8988T (cell line): ENCODE measurements around the gene CCDC12.

Experiments
- DNase-seq: peaks from one replicate; pipeline ENCODE4 v3.0.0; 2011

CCDC12 gene

DNA sequence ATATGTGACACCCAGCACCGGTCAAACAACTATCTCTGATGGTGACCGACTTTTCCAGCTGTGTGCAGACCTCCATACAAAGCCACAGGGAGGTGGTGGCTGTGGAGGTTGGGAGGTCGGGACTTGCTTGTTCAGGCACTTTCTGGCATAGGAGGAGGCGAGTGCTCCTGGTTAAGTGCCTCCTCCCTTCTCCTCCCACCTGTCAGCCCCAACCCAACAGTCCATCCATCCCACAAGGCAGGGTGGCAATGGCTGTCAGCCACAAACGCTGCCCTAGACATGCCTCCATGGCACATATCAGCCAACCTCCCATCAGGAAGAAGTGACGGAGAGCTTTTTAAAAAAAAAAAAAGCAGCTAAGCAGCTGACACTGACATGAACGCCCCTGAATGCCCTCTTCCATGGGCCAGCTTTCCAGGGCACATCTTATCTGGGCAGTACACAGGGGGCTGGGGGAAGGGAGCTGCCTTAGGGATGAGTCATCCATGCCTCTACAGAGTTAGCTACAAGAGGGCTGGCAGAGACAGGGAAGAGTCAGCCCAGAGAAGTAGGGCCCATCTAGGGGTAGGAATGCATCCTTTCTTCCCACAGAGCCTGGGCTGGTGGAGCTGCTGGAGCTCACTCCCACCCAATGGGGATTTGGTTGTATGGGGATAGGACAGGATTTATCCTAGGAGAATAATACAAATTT lies 41.2 kb downstream of the CCDC12 start:
- DNase-seq = peak; percentile 90

DNA sequence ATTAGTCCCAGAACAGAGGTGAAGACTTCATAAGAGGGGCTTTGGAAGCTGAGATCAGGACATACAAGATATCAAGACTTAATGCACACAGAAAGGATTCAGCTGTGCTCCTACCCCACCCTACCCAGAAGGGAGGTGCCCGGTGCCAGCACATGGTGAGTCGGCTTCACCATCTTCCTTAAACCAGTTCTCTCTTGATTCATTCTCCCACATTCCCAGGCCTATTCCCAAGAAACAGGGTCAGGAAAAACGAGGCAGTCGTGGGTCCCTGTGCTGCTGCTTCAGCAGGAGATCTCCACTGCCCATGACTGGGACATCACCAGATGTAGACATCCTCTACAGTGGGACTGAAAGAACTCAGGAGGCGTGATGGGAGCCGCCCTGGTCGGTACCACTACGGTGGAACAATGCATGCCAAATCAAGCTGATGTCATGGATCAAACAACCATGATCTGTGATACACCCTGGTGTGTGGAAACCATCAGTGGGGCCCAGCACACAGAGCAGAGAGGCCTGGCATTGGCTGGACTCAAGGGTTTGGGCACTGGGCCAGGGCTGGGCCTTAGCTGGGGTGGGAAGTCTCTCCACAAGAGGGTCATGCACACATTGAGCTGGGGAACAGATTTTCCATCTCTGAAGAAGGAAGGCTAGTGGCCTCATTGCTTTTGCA lies 41.9 kb downstream of the CCDC12 start:
- DNase-seq = no peak

DNA sequence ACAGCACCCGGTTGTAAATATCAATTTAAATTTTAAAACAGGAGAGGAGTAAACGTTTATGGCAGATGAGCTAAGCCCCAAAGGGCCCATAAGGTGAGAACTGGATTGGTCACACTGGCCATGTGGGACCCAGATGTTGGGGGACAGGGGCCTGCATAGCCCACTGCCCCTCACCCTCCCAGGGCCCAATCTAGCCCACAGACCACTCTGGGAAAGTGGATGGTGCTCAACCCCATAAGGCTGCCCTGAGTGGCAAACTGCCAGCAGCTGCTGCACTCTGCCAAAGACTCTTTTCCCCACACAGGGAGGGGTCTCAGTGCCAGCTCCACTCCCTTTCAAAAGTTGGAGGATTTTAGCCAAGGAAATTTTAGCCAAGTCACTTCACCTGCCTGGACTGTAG lies 42.5 kb downstream of the CCDC12 start:
- DNase-seq = no peak

DNA sequence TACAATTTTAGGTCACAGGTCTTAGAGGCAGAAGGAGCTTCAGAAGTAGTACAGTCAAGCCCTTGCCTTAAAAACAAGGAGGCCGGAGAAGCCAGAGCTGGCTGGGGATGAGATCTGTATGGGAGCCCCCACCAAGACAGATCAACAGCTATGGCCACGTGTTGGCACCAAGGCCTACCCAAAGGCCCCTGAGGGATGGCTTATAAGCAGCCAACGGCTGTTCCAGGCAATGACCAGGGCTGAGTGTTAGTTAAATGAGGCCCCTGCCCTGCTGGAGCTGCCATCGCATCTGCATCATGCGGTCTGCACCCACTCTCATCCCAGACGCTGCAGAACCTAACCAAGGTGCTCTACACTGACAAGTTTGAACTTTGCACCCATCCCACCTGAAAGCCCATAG lies 43.3 kb downstream of the CCDC12 start:
- DNase-seq = no peak

DNA sequence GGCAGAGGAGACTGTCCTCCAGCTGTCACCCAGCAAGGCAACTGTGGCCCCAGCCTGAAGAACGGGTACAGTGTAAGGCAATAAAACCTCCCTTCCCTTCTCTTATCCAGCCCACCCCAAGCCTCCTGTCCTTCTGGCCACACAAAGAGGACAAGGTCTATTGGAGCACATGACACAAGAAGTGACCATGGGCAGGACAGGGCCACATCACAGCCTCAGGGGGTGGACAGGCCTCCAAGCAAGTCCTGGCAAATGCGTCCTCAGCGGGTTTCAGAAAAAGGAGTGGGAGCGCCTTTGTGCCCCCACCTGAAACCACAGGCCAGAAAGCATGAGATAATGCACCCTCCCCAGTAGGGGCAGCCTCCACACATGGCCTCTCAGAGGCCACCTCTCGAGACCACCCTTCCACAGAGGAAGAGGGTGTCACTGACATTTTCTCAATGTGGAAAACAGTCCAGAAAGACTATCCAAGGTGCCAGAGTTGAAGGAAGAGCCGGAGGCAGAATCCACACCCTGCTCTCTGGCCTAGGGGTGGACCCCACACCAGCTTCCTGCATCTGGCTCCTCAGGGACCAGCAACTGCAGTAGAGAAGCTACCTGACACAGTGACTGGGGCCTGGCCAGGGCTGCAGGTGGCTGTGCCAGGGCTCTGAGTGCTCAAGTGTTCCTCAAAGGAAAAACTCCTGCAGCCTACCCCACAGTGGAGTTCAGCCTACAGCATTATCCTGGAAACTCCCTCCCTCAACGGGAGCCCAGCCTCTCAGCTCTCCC lies 43.9 kb downstream of the CCDC12 start:
- DNase-seq = no peak

DNA sequence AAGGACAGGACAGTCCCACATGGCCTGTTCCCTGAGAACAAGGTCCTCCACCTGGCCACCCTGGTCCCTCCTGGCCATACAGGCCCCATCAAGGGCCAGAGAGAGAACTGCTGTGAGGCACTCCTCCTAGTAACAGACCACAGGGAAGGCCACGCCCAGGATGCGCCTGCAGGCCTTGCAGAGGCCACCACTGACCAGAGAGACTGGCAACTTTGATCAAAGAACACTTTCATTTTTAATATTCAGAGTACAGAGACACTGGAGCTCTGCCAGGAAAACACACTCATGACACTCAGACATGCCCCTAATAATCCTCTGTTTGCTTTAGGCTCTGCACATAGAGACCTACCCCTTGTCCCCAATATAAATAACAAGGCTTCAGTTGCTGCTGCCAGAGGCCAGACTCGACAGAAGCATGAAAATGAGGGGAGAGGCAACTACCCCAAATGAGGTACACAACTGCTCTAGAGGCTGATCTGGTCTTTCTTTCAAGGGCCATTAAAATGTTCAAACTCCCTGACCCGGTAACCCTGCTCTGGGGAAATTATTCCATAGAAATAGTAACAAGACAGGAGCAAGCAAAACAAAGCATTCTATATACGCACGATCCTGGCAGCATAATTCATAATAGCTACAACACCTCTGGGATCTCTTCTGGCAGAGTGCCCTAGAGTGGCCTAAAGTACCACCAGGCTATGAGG lies 44.8 kb downstream of the CCDC12 start:
- DNase-seq = no peak

DNA sequence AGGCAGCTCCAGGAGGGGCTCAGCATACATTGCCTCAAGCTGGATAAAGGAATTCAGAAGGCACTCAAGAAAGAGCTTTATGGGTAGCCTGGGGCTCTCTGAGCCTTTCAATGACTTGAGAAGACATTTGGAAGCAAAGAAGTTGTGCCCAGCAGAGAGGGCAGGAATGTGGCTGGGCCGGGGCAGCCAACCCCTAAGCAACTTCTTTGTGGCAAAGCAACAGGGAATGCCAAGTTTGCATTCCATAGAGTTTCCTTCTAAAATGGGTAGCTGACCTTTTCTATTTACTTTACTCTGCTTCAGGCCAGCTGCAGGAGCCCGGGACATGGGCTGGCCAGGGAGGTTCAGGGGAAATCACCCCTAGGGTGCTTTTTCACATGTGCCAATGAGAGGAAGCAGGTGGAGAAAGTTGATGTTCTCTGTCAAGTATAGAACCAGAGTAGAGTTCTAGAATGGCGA lies 45.6 kb downstream of the CCDC12 start:
- DNase-seq = no peak

DNA sequence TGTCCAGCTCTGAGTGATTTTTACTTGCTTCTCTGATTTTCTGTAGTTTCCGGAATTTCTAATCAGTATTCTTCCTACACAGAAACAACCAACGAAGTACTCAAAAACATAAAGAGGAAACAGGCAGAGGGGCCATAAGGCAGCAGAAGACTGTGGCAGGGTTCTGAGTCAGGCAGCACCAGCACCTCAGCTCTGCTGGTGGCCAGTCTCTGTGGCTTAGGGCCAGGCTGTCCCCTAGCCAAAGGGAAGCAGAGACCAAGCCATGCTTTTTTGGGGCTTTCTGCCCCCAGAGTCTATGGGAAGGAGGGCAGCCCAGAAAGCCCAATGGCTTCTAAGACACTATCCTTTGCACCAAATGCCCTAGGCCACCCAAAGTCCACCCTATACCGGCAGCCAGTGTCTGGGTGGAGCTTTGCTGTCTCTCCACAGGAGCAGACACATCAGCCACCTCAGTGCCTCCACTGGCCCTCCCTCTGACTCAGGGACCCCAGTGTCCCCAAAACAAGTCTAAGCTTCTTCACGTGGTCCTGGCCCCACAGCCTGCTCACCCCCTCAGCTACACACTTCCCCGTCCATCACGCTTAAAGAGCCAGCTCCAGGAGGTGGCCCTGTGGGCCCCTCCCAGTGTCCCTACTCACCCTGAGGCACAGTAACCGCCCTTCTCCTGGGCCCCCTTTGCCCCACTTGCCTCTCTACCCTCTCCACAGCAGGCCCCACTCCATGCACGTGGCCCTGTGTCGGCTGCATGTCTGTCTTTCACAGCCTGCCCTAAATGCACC lies 46.2 kb downstream of the CCDC12 start:
- DNase-seq = no peak

DNA sequence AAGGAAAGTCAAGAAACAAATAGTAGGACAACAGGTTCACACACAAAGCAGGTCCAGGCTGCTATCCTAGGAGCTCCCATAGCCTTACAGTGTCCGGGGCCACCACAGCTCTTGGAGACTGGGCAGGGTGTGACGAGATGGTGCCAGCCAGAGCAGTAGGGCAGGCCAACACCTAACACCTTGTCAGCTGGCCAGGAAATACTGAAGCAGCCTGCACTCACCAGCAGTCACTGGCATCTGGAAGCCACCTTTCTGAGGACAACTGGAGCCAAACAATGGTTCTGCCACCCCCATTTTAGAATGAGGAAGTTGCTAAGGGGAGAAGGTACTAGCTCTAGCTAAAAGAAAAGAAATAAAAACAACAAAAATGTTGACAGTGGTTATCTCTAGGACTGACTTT lies 47.2 kb downstream of the CCDC12 start:
- no peak for DNase-seq

DNA sequence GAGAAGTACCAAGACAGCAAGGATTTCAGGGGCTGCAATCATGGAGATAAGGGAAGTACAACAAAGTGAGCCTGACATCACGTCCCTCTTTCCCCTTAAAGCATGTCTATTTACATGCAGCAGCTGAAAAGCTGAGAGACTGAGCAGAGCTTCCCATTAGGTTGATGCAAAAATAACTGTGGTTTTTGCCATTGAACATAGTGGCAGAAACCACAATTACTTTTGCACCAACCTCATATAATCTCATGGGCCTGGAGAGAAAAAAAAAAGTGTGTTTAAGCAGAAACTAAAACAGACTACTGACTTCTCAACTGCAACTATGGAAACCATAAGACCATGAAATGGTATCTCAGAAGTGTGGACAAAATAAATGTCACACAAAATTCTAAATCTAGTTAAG lies 48.3 kb downstream of the CCDC12 start:
- DNase-seq = no peak

DNA sequence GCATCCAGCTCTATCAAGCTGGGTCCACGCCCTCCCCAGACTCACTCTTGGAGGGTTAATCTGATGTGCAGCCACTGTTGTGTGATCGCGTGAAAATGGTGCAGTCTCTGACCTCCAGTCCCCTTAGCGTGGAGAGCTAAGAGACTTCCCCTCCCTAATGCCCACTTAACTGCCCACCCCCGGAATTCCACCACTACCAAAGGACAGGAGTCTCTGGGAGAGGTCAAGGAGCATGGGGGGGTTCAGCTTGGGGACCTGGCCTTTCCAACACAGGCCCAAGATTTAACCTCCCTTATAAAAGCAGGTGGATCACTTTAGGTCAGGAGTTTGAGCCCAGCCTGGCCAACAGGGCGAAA lies 48.8 kb downstream of the CCDC12 start:
- no peak for DNase-seq

DNA sequence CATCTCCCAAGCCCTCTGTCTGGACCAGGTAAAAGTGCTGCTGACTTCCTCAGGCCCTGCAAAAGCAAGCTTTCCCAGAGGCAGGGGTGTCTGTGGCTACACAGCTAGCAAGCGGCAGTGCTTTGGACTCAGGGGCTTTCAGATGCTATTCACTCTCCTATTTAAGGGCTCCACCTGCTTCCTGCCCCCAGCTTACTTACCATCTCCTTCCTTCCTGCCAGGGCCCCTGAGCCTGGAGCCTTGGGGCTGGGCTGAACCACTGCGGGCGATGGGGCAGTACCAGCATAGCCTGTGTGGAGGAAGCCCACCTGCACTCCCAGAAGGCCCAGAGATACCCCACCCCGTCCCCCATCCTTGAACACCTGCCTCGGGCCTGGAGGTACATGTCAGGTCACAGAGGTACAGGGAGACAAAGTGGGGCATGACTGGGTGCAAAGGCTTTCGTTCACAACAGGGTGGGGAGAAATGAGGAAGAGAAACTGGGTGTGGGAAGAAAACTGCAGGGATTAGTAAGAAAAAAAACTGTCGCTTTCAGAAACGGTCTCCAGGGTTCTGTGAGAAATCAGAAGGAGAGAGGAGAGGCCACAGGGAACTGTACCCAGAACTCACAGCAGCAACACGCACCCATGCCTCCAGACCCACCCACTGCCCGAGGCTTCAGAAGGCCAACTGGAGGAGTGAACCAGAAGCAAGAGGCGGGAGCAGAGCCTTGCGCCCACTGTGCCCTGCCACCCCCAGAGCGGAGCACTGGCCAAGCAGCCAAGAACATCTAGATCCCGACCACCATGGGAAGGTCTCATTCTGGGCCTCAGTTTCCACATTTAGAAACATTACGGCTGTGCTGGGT lies 49.5 kb downstream of the CCDC12 start:
- DNase-seq = no peak

DNA sequence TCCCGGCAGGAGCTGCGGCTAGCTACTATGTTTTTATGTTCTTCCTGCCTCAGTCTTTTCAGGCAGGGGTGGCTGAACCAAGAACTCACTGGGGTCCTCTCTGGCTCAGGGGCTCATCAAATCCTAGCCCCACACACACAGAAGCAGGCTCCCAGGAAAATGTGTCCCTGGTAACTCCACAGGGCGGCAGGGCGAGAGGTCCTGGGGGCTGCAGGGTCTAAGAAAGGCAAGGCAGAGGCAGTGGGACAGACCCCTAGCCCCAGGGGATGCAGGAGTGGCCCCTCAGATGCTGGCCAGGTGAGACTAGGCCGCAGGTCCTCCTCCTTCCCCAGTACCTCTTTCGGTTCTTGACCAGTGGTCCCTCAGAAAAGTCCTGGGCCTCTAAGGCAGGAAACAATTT lies 50.1 kb downstream of the CCDC12 start:
- DNase-seq = no peak

DNA sequence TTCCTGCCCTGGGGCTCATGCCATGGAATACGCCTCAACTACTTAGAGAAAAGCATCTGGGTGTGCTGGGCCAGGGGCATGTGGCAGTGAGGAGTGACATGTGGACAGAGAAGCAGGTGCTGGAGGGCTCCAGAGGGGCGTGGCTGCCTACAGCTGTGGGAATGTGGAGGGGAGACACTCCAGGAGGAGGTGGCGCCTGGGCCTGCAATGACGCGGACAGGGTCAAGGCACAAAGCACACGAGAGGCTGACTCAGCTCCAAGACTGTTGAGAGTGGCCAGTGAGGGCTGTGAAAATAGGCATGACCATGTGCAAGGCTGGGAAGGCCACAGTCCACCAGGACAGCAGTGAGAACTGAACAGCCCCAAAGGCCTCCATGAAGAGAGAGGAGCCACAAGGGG lies 50.5 kb downstream of the CCDC12 start:
- DNase-seq = no peak

DNA sequence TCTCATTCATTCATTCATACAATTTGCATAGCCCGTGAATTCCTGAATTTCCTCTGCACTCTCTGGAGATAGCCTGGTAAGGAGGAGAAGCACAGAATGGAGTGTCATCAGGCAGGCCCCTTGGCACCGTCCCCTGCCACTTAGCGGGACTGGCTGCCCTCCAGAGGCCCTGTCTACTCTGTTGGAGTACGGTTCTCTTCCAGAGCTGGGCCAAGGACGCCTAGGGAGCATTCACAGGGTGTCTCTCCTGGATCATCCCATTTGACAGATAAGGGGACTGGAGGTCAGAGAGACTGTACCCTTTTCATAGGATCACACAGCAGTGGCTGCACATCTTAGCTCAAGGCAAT lies 51.0 kb downstream of the CCDC12 start:
- no peak for DNase-seq

DNA sequence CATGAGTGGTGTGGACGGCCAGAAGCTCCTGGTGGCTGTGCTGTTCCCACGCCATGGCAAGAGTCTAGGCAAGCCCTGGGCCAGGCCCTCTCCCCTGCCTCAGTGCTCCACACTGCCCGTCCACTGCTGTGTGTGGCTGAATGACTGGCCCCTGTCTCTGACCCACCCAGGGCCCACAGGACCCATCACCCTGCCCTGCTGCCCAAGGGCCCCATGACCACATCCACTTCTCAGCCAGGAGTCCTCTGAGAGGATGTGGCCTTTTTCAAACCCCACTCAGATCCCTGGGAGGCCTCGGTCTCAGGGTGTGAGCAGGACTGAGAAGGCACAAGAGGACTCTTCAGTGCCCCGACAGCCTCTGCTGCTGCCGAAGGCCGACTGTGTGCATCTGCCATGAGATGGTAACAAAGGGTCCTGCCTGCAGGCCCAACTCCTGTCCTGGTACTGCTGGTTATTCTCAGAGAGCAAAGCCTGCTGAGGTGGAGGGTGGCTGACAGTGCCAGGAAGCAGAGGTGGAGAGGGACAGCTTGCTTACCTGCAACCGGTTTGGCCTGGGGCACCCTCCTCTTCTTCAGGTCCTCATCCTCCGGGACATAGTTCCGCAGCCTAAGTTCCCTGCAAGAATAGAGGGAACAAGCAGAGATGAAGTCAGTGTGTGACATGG lies 51.5 kb downstream of the CCDC12 start:
- DNase-seq = no peak

DNA sequence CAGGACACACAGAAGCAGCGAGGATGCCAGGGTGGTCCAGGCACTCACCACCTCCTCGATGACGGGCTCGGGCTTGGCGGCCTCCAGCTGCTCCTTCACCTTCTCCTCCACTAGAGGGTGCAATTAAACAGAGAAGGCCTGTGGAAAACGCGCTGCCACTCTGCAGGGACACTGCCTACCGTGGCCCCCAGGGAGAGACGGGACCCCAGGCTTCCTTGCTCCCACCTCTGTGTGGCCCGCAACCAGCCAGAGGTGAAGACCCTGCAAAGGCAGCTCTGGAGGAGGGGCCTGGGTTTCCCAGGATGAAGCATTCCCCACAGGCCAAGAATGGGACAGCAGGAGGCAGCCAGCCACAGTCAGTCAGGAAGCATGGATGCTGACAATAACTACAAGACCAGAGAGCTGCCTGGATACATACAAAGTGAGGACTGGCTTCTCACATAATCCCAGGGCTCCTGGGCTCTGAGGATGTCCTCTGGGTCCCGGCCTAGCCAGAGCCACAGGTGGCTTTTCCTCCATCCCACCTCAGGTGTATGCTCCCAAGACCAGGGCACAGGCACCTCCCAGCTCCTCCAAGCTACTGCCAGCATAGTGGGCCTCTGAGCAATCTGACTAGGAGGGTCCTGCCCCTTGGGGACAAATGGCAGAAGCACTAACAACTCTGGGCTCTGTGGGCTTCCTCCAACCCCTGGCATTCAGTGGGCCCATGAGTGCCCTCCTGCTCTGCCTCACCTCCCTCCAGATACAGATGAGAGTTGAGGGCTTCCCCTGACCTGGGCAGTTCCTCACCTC lies 52.8 kb downstream of the CCDC12 start:
- peak; percentile 81 for DNase-seq

DNA sequence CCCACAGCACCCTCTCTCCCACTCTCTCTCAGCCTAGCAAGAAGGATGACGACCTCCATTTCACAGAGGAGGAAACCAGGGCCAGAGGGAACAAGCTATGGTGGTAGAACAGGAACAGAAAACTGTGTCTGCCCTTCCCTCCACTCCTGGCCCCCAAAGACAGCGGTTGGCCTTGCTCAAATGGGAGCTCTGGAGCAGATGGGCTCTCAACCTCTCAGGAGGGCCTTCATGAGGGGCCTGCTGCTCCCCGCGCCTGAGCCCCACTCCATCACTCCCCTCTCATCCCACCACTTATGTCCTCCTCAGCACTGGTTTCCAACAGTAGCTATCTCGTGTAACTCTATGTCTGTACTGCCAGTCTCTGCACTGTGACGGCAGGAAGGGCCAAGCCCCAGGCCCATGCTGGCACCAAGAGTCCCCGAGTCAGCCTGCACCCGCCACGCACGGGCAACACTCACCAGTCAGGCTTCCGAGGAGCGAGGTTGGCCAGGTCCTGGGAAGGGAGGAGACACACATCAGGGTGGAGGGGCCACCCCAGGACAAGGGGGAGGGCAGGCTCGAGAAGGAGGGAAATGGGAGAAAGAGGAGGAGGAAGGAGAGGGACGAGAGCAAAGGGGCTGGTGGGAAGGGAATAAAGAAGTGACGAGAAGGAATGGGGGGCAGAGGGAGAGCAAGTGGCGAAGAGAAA lies 53.5 kb downstream of the CCDC12 start:
- no peak for DNase-seq

DNA sequence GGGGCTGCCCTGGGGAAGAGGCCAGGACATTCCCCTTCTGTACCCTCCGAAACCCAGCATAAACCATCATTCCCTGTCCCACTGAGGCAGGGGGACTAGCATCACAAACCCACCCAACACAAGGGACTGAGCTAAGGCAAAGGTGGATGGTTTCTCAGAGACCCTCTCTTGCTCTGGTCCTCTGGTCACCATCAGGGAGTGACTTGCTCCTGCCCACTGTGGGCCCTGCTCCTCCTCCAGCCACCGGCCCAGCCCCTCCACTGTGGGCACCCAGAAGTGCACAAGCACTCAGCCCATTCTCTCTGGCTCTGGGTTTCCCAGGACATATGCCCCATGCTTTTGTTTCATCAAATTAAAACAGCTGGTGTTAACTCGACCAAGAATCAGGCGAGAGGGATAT lies 54.1 kb downstream of the CCDC12 start:
- DNase-seq = no peak

DNA sequence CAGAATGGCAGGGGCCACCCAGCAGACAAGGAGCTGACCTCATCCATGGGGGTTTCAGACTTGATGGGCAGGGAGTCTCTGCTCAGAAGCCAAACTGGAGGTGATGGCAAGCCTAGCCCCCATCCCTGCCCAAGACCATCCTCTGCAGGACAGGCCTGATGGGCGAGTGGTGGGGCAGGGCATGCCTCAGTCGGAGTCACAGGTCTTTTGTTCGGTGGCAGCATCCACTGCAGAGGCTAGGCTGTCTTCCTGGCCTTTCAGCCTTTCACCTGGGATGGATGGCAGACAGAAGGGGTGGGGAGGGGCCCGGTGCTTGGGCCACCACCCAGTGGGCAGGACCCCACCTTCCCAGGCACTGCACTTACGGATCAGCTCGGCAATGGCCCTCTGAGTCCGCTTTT lies 54.7 kb downstream of the CCDC12 start:
- DNase-seq = no peak
